HepG2 (cell line): ENCODE data around the gene GDPD5. TPM values are rescaled to one million over a fixed set of nuclear protein-coding genes. Genes with fewer than 3 reads are reported as not detected.

ENCODE experiments used
- ATAC-seq: fragments of 200-7000 bp; cut with Tn5 transposase; 3 replicates; pipeline ENCODE4 v1.9.1; 2020; ENCODE audit warnings: mild to moderate bottlenecking, moderate library complexity
- BruUV-seq: library from RNA; stranded (reverse); fragments of 400-500 nt; replicated peaks from 2 replicates; lab custom pipeline; 2021; lab: Mats Ljungman, UMichigan
- CTCF ChIA-PET: fragments of 300-600 bp; formaldehyde crosslinking; extraction: SDS; loops from one replicate; lab custom pipeline; 2021; ENCODE audit warnings: low total read pairs, inconsistent platforms, low intra/inter-chr PET ratio; lab: Yijun Ruan, JAX
- POLR2A ChIA-PET: fragments of 350-600 bp; sonication (Branson Sonifier 250); formaldehyde crosslinking; loops from one replicate; lab custom pipeline; 2020; ENCODE audit warnings: antibody characterized with exemption, inconsistent platforms; lab: Yijun Ruan, JAX
- DNase-seq: peaks from one replicate; pipeline ENCODE4 v3.0.0-alpha.2; 2015; ENCODE audit warnings: low spot score
- FAIRE-seq: peaks from 3 replicates; lab custom pipeline; 2011; peaks lifted over from hg19 to GRCh38; lab: Jason Lieb, UNC
- H2AFZ ChIP-seq: one replicate; pipeline ENCODE4 v1.6.1; 2011; ENCODE audit warnings: low read length, inconsistent platforms
- H3K27ac ChIP-seq: fragments of 300-600 bp; 3 replicates; pipeline ENCODE4 v1.8.0; 2011; ENCODE audit warnings: mixed run types, mild to moderate bottlenecking, mixed read lengths, low read length, inconsistent platforms; ENCODE audit not compliant: insufficient read depth; ENCODE audit errors: extremely low read length
- H3K27me3 ChIP-seq, 2 experiments: fragments of 200-600 bp in 1 of 2; 2 replicates in 1 of 2; 3 replicates in 1 of 2; pipeline versions ENCODE4 v1.6.0 to v1.8.0; 2011; ENCODE audit warnings: low read length in 2 of 2, mild to moderate bottlenecking in 2 of 2, moderate library complexity in 2 of 2, inconsistent platforms in 1 of 2; ENCODE audit not compliant: insufficient read depth in 2 of 2, control insufficient read depth in 1 of 2
- H3K36me3 ChIP-seq, 2 experiments: fragments of 200-600 bp in 1 of 2; replicated peaks in 1 of 2; 2 replicates in 1 of 2; 3 replicates in 1 of 2; pipeline versions ENCODE4 v1.5.1 to v1.8.0; 2011; ENCODE audit warnings: low read length in 2 of 2, inconsistent platforms in 1 of 2; ENCODE audit not compliant: insufficient read depth in 2 of 2, control insufficient read depth in 1 of 2
- H3K4me1 ChIP-seq: 2 replicates; pipeline ENCODE4 v1.5.1; 2012; ENCODE audit warnings: low read length, inconsistent platforms; ENCODE audit not compliant: insufficient read depth
- H3K4me2 ChIP-seq: 2 replicates; pipeline ENCODE4 v1.6.0; 2011; ENCODE audit warnings: low read depth, low read length, inconsistent platforms
- H3K4me3 ChIP-seq, 3 experiments: fragments of 200-600 bp in 1 of 3; sonication (generic), shearing (Covaris generic) in 1 of 3; replicated peaks in 1 of 3; 2 replicates each; pipeline ENCODE4 v1.5.1; 2011 to 2016; ENCODE audit warnings: low read length in 3 of 3, inconsistent platforms in 2 of 3, low read depth in 2 of 3, mild to moderate bottlenecking in 2 of 3, control low read depth in 1 of 3, mixed read lengths in 1 of 3; ENCODE audit not compliant: insufficient read depth in 1 of 3
- H3K79me2 ChIP-seq: one replicate; pipeline ENCODE4 v1.6.1; 2011; ENCODE audit warnings: low read length, inconsistent platforms; ENCODE audit not compliant: insufficient read depth
- H3K9ac ChIP-seq: 2 replicates; pipeline ENCODE4 v1.6.0; 2011; ENCODE audit warnings: mild to moderate bottlenecking, low read depth, low read length, inconsistent platforms; ENCODE audit not compliant: insufficient read depth
- H3K9me3 ChIP-seq: 2 replicates; pipeline ENCODE4 v1.5.1; 2012; ENCODE audit warnings: mild to moderate bottlenecking, low read length
- H4K20me1 ChIP-seq: 2 replicates; pipeline ENCODE4 v1.6.0; 2011; ENCODE audit warnings: inconsistent platforms, mild to moderate bottlenecking, low read length, moderate library complexity; ENCODE audit not compliant: insufficient read depth
- CENPBD1 ChIP-seq: sonication (generic); formaldehyde crosslinking; IDR thresholded peaks from 2 replicates; pipeline ENCODE4 v1.8.0; 2022; ENCODE audit warnings: missing genetic modification reagents, low read depth, mild to moderate bottlenecking, borderline replicate concordance
- DMAP1 ChIP-seq: IDR thresholded peaks from 2 replicates; pipeline ENCODE4 v1.6.1; 2016
- PRPF4 ChIP-seq: fragments of 200-400 bp; formaldehyde crosslinking; IDR thresholded peaks from 2 replicates; pipeline ENCODE4 v1.6.1; 2016; ENCODE audit warnings: low read length, low read depth; ENCODE audit not compliant: poor library complexity, severe bottlenecking
- TRIM24 ChIP-seq: sonication (generic); formaldehyde crosslinking; IDR thresholded peaks from 2 replicates; pipeline ENCODE4 v1.8.0; 2022; ENCODE audit warnings: mild to moderate bottlenecking, missing genetic modification reagents
- ZBTB46 ChIP-seq: sonication (generic); formaldehyde crosslinking; IDR thresholded peaks from 2 replicates; pipeline ENCODE4 v1.4.0; 2020; ENCODE audit warnings: mild to moderate bottlenecking, missing genetic modification reagents, borderline replicate concordance
- ZNF205 ChIP-seq: IDR thresholded peaks from 2 replicates; pipeline ENCODE4 v1.6.1; 2018; ENCODE audit warnings: missing biosample characterization, missing genetic modification reagents
- ZNF280D ChIP-seq: sonication (generic); formaldehyde crosslinking; IDR thresholded peaks from 2 replicates; pipeline ENCODE4 v1.5.1; 2020; ENCODE audit warnings: mild to moderate bottlenecking, missing genetic modification reagents
- ZNF724P ChIP-seq: sonication (generic); formaldehyde crosslinking; IDR thresholded peaks from 2 replicates; pipeline ENCODE4 v1.8.0; 2022; ENCODE audit warnings: missing genetic modification reagents, borderline replicate concordance
- ZNF770 ChIP-seq: sonication (generic); formaldehyde crosslinking; IDR thresholded peaks from 2 replicates; pipeline ENCODE4 v1.5.0; 2020; ENCODE audit warnings: mild to moderate bottlenecking, missing genetic modification reagents
- ZNF775 ChIP-seq: sonication (generic); formaldehyde crosslinking; IDR thresholded peaks from 2 replicates; pipeline ENCODE4 v1.4.0; 2020; ENCODE audit warnings: missing genetic modification reagents, mild to moderate bottlenecking, moderate library complexity, borderline replicate concordance
- WGBS: methylation state at CpG from one replicate; pipeline ENCODE4 v1.1.6; 2017; ENCODE audit warnings: low lambda C conversion rate; 5-methylcytosine and 5-hydroxymethylcytosine counted together
- in situ Hi-C: cut with HindIII; loops from 2 replicates; pipeline ENCODE4 v1.10.0; 2017; ENCODE audit warnings: low pct_unique_long_range_greater_than_20kb; ENCODE audit not compliant: extremely low pct_ligation_motif_present
- intact Hi-C: fragments of 100-400 bp; cut with micrococcal nuclease; formaldehyde crosslinking; loops from one replicate; pipeline ENCODE4 v1.10.0; 2022; ENCODE audit not compliant: unreplicated experiment
- polyA plus RNA-seq, 8 experiments: library from polyadenylated mRNA; depleted of rRNA in 3 of 8; stranded (reverse) in 7 of 8; unstranded in 1 of 8; fragments of >200 nt; fragmentation: Illumina TruSeq in 4 of 8; extraction: Trizol in 4 of 8; gene quantifications; 2 replicates each; pipeline versions ENCODE4 v1.2.1 to v1.2.3, GENCODE V29; 2011 to 2016; ENCODE audit warnings: low read depth in 4 of 8, missing spikeins in 1 of 8, mixed read lengths in 1 of 8; ENCODE audit not compliant: insufficient read depth in 1 of 8
- total RNA-seq, 5 experiments: library from RNA; depleted of rRNA; stranded (reverse); fragments of >200 nt; fragmentation: Illumina TruSeq; extraction: Trizol; gene quantifications; 2 replicates each; pipeline ENCODE4 v1.2.3, GENCODE V29; 2016; ENCODE audit warnings: low read depth in 1 of 5

The GDPD5 gene
- total and polyA plus RNA-seq, 2 of the 13 experiments (the other 11 are each of a cell fraction or from before 2014, with no cell fraction given): 55.0 to 67.5 TPM

GRCh38 chr11:75557666-75558494, 32.1 kb upstream of the GDPD5 start:
- no peak overlapping the region for H2AFZ ChIP-seq
- CTCF ChIA-PET: no interaction called here

More at GRCh38 chr11:75557666-75558494, 32.1 kb upstream of the GDPD5 start:
- no peaks in the 10 kb centered on the region; a peak in 1 of 5 replicates for H3K27me3 ChIP-seq
- intact Hi-C loops (no loop called here), in situ Hi-C loops (no loop called here)
- POLR2A ChIA-PET: no interaction called here
- no peak overlapping the region for H3K4me3 ChIP-seq
- no peak overlapping the region for H3K27ac ChIP-seq
- H4K20me1 ChIP-seq: no peaks in the 10 kb centered on the region
- H3K9me3 ChIP-seq: no peaks in the 10 kb centered on the region
- ATAC-seq: no peak
- H3K79me2 ChIP-seq: peaks cover 6% of the 10 kb centered on the region
- no peak overlapping the region for H3K4me2 ChIP-seq
- H3K4me1 ChIP-seq: peaks cover 62% of the 10 kb centered on the region
- H3K9ac ChIP-seq: no peak overlapping the region
- no peak for TF ChIP-seq ZBTB46 (CRISPR knock-in tag)
- no peak for TF ChIP-seq TRIM24 (CRISPR knock-in tag)
- TF ChIP-seq ZNF205: no peak
- no peak for TF ChIP-seq ZNF724P
- no peak for TF ChIP-seq PRPF4
- no peak for TF ChIP-seq CENPBD1
- TF ChIP-seq ZNF775 (CRISPR knock-in tag): no peak
- TF ChIP-seq ZNF770 (CRISPR knock-in tag): no peak
- no peak for TF ChIP-seq DMAP1 (CRISPR knock-in tag)
- no peak for TF ChIP-seq ZNF280D
- no peak for DNase-seq
- WGBS: 51% methylated on average over 15 of the region's 17 CpGs
- FAIRE-seq: no peak
- no TSS peak for BruUV-seq
- no peaks in the 10 kb centered on the region for H3K36me3 ChIP-seq
